GM06990 (cell line): ENCODE measurements around the gene UNK.
"Not testable (repeated sequence)": the region's sequence is repeated elsewhere in the genome, so short reads cannot be mapped to it uniquely, and the experiment has no call there.

Experiments used
- DNase-seq: peaks from one replicate; pipeline ENCODE4 v3.0.0-alpha.2; 2011; ENCODE audit not compliant: insufficient read length; ENCODE audit errors: extremely low read depth
- H3K27me3 ChIP-seq: replicated peaks from 2 replicates; pipeline ENCODE4 v1.6.0; 2011; ENCODE audit warnings: low read length; ENCODE audit not compliant: control insufficient read depth, insufficient read depth
- H3K36me3 ChIP-seq: 2 replicates; pipeline ENCODE4 v1.5.1; 2011; ENCODE audit warnings: low read length; ENCODE audit not compliant: control insufficient read depth, insufficient read depth
- H3K4me3 ChIP-seq: replicated peaks from 2 replicates; pipeline ENCODE4 v1.5.1; 2011; ENCODE audit warnings: low read depth, mild to moderate bottlenecking, control low read depth, low read length
- CTCF ChIP-seq: IDR thresholded peaks from 2 replicates; pipeline ENCODE4 v1.5.1; 2011; ENCODE audit warnings: low read length, control low read depth, mild to moderate bottlenecking, inconsistent platforms; ENCODE audit not compliant: insufficient read depth, poor library complexity, severe bottlenecking

Gene UNK

GRCh38 chr17:75756451-75757085, 28.0 kb upstream of the UNK start:
- no peaks in the 10 kb centered on the region; the same call in 1 of the 2 replicates for H3K27me3 ChIP-seq
- H3K4me3 ChIP-seq, result no peak overlapping the region
- no peaks in the 10 kb centered on the region for H3K36me3 ChIP-seq
- no peak for DNase-seq
- TF ChIP-seq CTCF, result no peak

GRCh38 chr17:75757086-75757681, 27.4 kb upstream of the UNK start:
- H3K27me3 ChIP-seq, result no peaks in the 10 kb centered on the region; the same call in 1 of the 2 replicates
- no peak for DNase-seq
- no peaks in the 10 kb centered on the region for H3K36me3 ChIP-seq
- H3K4me3 ChIP-seq, result no peak overlapping the region
- TF ChIP-seq CTCF, result no peak

GRCh38 chr17:75758131-75758905, 26.3 kb upstream of the UNK start:
- TF ChIP-seq CTCF, result peak; percentile 38
- no peaks in the 10 kb centered on the region for H3K27me3 ChIP-seq
- no peak overlapping the region for H3K4me3 ChIP-seq
- no peak for DNase-seq
- no peaks in the 10 kb centered on the region for H3K36me3 ChIP-seq

GRCh38 chr17:75759457-75759856, 25.1 kb upstream of the UNK start:
- no peaks in the 10 kb centered on the region for H3K36me3 ChIP-seq
- no peaks in the 10 kb centered on the region for H3K27me3 ChIP-seq
- no peak for TF ChIP-seq CTCF
- no peak for DNase-seq
- no peak overlapping the region for H3K4me3 ChIP-seq

GRCh38 chr17:75759978-75760640, 24.5 kb upstream of the UNK start:
- not testable (repeated sequence) for DNase-seq, H3K27me3 ChIP-seq, H3K4me3 ChIP-seq, H3K36me3 ChIP-seq
